22Rv1 (cell line): ENCODE results near the gene PRKACB.

Source experiments
- CTCF ChIP-seq: fragments of 450-650 bp; IDR thresholded peaks from 2 replicates; pipeline ENCODE4 v1.5.1; 2017; ENCODE audit warnings: mild to moderate bottlenecking
- ZFX ChIP-seq: fragments of 450-650 bp; IDR thresholded peaks from 2 replicates; pipeline ENCODE4 v1.6.1; 2017; ENCODE audit warnings: antibody characterized with exemption, borderline replicate concordance

- TF ChIP-seq CTCF = no peak
- TF ChIP-seq ZFX = no peak
These were observed 120.9 kb downstream of the PRKACB start for GRCh38 chr1:84264961-84265360.
